ENCODE data around the gene ANTXRL.
"Not testable (repeated sequence)": the region's sequence is repeated elsewhere in the genome, so short reads cannot be mapped to it uniquely, and the experiment has no call there.

Gene ANTXRL

GRCh38 chr10:46375406-46375805, 88.6 kb downstream of the ANTXRL start, which contains the start of gene ANXA8L1:
Gene ANXA8L1, plus strand, starts transcription at chr10:46375776. Its CDS starts 76 bp downstream, at chr10:46375852.
- not testable (repeated sequence) for TF ChIP-seq POLR2AphosphoS5 (IDR thresholded peaks at IDR 0.05; ENCODE audit: low read depth, low read length); FOXP2 (optimal IDR thresholded peaks at IDR 0.05; ENCODE audit: borderline replicate concordance, extremely low read depth, extremely low read length, insufficient read depth)
- TF ChIP-seq, protein P1, sequence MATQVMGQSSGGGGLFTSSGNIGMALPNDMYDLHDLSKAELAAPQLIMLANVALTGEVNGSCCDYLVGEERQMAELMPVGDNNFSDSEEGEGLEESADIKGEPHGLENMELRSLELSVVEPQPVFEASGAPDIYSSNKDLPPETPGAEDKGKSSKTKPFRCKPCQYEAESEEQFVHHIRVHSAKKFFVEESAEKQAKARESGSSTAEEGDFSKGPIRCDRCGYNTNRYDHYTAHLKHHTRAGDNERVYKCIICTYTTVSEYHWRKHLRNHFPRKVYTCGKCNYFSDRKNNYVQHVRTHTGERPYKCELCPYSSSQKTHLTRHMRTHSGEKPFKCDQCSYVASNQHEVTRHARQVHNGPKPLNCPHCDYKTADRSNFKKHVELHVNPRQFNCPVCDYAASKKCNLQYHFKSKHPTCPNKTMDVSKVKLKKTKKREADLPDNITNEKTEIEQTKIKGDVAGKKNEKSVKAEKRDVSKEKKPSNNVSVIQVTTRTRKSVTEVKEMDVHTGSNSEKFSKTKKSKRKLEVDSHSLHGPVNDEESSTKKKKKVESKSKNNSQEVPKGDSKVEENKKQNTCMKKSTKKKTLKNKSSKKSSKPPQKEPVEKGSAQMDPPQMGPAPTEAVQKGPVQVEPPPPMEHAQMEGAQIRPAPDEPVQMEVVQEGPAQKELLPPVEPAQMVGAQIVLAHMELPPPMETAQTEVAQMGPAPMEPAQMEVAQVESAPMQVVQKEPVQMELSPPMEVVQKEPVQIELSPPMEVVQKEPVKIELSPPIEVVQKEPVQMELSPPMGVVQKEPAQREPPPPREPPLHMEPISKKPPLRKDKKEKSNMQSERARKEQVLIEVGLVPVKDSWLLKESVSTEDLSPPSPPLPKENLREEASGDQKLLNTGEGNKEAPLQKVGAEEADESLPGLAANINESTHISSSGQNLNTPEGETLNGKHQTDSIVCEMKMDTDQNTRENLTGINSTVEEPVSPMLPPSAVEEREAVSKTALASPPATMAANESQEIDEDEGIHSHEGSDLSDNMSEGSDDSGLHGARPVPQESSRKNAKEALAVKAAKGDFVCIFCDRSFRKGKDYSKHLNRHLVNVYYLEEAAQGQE (IDR thresholded peaks at IDR 0.05; ENCODE audit: insufficient read depth in 1 of 2, low read depth in 2 of 2, low read length in 2 of 2) = not testable (repeated sequence)
